Stimulated activated CD8-positive, alpha-beta memory T cell treated with anti-CD3 and anti-CD28 coated beads, Interleukin-15, amount 100 ng/mL, for 1 hour (primary cell): ENCODE results near the gene C5orf52.
"Not testable (repeated sequence)": the region's sequence is repeated elsewhere in the genome, so short reads cannot be mapped to it uniquely, and the experiment has no call there.

Source experiments
- DNase-seq: peaks from one replicate; pipeline ENCODE4 v3.0.0-alpha.2; 2020; ENCODE audit warnings: low read depth

C5orf52 gene

GRCh38 chr5:157722895-157723294, 51.6 kb downstream of the C5orf52 start:
- not testable (repeated sequence) for DNase-seq

- DNase-seq = not testable (repeated sequence)
These were observed 55.3 kb downstream of the C5orf52 start for GRCh38 chr5:157726607-157727006.

GRCh38 chr5:157727858-157728257, 56.5 kb downstream of the C5orf52 start:
- not testable (repeated sequence) for DNase-seq
